GM18505 (cell line): ENCODE results near the gene NCKAP5.
"Not testable (repeated sequence)": the region's sequence is repeated elsewhere in the genome, so short reads cannot be mapped to it uniquely, and the experiment has no call there.

Source experiments
- ATAC-seq: cut with Tn5 transposase; IDR thresholded peaks from one replicate; pipeline ENCODE4 v1.9.1; 2021; ENCODE audit not compliant: unreplicated experiment
- POLR2A ChIP-seq: IDR thresholded peaks from 4 replicates; pipeline ENCODE4 v1.6.1; 2011; ENCODE audit warnings: borderline replicate concordance; ENCODE audit not compliant: insufficient read depth, insufficient read length; ENCODE audit errors: extremely low read depth

Gene NCKAP5

DNA sequence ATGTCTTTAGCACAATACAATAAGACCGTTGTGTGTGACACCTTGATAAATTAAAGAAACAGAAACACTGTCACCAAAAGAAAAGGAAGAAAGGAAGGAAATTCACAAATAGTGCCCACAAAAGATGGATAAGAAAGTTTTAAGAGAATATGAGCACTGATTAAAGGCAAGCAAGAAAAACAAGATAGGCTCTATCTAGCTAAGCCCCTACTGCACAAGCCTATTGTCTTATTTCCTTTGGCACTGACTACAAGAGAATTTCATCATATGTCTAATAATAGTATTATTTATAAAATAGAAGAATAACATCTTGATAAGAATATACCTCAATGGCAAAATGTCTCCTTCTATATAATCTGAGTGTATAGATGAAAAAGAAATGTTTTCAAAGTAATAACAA, 335.7 kb downstream of the NCKAP5 start:
- ATAC-seq: no peak
- TF ChIP-seq POLR2A: no peak

DNA sequence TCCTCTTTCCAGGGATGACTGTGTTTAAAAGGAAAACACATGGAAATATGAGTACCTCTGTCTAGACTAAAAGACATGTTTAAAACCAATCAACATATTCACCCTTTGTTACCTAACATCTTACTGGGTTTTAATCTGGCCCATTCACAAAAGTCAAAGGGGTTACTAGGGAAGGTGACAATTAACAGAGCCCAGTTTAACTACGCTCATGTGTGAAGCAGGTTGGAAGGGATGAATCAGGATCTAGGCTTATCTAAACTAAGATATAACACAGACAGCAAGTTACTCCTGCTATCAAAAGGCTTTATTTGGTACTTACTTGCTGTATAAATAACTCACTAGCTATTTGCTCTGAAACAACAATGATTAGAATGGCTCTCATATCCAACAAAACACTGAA, 337.0 kb downstream of the NCKAP5 start:
- TF ChIP-seq POLR2A: no peak
- ATAC-seq: no peak

DNA sequence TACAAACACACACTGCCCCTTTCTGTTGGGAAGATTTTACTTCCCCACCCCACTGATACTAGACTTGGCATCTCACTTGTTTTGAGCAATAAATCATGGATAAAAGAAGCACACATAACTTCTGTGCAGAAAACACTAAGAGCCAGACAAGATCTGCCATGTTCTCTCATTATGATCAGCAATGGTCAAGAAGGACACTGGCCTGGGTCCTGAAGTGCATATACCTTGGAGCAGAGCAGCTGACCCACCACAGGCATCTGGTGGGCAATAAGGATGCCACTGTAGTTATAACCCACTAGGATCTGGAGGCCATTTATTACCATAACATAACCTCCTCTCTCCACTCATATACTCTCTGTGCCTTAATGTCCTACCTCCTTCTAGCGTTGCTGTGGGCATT, 338.3 kb downstream of the NCKAP5 start:
- no peak for ATAC-seq
- TF ChIP-seq POLR2A: no peak

DNA sequence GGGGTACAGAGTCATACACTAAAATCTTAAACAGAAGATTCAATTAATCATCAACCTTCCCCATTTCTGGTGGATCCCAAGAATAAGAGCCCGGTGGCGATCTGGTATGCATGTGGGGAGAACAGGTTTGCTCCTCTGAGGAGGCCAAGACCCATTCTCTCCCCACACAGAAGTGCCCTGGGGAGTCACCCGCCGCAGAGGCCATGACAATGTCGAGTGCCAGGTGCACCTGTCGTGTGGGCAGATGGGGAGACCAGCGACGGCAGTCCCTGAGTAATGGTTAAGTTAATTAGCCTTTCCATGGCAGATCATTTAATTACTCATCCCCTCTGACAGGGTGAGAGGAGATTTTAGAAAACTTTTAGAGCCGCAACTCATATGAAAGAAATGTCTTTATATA, 345.0 kb downstream of the NCKAP5 start:
- TF ChIP-seq POLR2A: no peak
- no peak for ATAC-seq

DNA sequence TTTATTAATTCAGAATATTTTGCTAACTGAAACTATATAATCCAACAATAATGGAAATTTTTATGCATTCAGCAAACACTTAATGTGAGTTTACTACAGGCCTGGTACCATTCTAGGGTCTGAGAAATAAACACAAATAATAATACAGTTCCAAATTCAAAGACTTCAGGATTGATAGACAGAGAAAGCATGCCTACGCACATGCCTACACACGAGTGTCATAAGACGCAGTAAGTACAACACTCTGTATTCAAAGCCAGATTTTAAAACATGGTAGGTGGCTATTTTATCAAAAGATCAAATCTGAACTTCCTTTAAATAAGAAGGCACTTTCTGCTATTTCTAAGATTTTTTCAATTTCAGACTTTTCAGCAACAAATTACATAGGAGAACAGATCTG, 346.9 kb downstream of the NCKAP5 start:
- no peak for TF ChIP-seq POLR2A
- no peak for ATAC-seq

DNA sequence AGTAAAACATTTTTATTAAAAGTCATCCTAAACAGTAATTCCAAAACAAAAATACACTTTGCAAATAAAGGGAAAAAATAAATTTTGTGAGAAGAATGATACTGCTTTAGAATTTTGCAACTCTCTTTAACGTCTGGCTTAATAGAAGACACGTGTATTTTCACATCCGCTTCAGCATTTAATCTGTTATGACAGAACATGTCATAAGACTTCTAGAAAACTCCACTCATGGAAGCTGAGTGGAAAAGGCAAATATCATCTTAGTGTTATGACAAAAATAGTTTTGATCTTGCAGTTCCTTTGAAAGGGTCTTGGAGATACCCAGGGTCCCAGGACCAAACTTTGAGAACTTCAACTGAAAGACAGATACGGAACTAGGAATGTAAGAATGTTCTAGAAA, 350.1 kb downstream of the NCKAP5 start:
- TF ChIP-seq POLR2A: no peak
- no peak for ATAC-seq

DNA sequence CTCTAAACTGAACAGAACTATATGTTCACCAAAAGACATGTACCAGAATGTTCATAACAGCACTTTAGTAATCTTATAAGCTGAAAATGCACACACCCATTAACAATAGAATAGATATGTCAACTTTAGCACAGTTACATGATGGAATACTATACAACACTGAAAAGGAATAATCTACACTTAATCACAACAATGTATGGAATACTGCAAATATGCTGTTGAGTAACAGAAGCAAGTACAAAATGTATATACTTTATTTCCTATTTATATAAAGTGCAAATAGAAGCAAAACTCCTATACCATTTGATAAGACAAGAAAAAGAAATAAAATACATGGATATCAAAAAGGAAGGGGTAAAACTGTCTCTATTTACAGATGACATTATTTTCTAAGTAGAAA, 352.8 kb downstream of the NCKAP5 start:
- no peak for ATAC-seq
- TF ChIP-seq POLR2A: no peak

DNA sequence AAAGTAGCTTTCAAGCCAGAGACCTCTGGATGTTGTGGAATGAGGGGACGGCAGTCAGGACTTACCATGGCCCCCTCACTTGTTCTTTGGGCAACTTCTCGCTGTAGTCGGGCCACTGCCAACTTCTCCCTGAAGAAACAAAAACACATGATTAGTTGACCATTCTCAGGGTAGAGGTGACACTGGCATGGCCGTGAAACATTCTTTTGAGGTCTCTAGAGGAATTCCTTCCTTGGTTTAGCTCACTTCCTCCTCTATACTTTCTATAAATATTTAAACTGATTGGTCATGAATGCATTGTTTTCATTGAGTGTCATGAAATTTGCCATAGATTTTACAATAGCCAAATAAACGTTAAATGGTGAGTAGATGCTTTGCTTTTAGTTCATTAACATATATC, 354.6 kb downstream of the NCKAP5 start:
- no peak for ATAC-seq
- no peak for TF ChIP-seq POLR2A

DNA sequence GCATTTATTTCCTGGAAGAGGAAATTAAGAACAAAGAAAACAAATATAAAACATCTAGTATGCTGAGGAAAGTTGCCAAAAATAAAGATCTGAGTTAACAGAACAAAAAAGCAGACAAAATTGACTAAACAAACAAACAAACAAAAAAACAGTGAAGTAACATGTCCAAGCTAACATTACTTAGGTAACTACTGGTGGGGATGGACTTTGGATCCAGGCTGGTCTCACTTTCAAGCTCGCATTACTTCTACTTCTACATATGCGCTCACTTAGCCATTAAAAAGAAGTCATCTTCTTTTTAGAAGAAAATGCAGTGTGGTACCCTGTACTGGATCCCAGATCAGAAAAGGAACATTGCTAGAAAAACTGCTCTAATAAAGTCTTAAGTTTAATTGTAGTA, 358.9 kb downstream of the NCKAP5 start:
- TF ChIP-seq POLR2A: no peak
- ATAC-seq: no peak

DNA sequence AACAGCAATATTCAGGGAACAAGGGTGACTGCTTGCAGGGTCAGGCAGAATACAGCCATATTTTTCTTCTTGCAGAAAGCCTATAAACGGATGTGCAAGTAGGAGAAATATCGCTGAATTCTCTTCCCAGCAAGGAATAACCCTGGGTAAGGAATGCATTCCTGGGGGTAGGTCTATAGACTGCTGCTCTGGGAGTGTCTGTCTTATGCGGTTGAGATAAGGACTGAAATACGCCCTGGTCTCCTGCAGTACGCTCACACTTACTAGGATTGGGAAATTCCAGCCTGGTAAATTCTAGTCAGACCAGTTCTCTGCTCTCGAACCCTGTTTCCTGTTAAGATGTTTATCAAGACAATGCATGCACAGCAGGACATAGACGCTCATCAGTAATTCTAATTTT, 361.6 kb downstream of the NCKAP5 start:
- not testable (repeated sequence) for ATAC-seq

DNA sequence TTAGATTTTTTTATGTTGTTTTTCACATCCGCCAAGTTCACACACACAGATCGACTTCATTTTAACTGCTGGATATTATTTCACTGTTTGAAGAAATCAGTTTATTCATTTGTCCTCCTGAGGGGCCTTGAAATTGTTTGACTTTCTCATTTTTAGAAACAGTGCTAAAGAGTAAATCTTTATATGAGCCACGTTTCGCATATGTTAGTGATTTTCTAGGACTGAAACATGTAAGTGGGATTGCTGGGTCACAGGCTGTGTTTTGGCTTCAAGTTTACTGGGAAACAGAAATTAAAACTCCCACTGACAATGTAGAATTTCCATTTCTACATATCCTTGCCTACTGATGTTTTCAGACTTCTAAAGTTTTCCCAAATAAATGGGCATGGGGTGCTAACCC, 363.8 kb downstream of the NCKAP5 start:
- no peak for ATAC-seq
- TF ChIP-seq POLR2A: no peak

DNA sequence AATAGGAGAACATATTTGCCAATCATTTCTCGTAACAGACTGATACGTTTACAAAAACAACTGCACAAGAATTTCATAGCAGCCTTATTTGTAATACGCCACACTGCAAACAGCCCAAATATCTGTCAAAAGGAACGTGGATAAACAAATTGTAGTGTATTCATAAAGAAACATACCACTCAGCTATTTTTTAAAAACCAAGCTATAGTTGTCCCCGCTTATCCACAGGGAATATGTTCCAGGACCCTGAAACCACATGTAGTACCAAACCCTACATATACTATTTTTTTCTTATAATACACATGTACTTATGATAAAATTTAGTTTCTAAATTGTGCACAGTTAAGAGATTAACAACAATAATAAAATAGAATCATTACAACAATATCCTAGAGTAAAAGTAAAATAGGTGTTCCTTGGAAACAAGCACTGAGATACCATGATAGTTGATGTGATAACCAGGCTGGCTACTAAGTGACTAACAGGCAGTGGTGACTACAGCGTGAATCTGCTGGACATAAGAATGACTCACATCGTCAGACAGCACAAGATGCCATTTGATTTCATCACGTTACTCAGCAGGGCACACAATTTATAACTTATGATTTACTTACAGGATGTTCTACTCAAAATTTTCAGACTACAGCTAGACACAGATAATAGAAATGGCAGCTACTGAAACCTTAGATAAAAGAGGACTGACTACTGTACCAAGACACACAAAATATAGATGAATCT, 367.4 kb downstream of the NCKAP5 start:
- no peak for ATAC-seq
- no peak for TF ChIP-seq POLR2A

DNA sequence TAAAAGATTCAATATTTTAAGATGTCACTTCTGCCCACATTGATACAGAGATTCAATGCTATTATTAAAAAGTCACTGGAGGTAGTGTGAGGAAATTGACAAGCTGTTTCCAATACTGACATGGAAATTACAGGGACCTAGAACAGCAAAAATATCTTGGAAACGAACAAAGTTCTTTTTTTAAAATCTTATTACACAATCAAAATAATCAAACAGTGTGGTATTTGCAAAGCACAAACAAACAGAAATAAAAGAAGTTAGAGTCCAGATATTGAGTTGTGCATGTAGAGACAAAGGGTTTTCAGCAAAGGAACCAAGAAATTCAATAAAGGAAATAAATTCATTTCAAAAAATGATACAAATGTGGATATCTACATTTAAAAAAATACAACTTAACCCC, 369.6 kb downstream of the NCKAP5 start:
- no peak for TF ChIP-seq POLR2A
- no peak for ATAC-seq

DNA sequence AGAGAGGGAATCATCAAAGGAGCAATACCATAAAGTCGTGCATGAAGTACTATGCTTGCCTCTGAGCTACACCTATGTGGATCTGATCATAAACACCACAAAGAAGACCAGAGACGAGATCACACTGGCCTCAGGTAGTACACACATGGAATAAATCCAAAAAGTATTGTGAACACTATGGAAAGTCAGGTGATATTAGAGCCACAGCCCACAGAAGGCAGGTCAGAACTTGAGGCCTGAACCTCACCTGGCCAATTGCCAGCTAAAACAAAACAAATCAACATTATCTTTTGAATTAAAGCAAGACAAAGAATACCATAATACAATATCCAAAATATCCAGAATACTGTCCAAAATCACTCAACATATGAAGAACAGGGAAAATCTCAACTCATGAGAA, 371.1 kb downstream of the NCKAP5 start:
- no peak for TF ChIP-seq POLR2A
- no peak for ATAC-seq

DNA sequence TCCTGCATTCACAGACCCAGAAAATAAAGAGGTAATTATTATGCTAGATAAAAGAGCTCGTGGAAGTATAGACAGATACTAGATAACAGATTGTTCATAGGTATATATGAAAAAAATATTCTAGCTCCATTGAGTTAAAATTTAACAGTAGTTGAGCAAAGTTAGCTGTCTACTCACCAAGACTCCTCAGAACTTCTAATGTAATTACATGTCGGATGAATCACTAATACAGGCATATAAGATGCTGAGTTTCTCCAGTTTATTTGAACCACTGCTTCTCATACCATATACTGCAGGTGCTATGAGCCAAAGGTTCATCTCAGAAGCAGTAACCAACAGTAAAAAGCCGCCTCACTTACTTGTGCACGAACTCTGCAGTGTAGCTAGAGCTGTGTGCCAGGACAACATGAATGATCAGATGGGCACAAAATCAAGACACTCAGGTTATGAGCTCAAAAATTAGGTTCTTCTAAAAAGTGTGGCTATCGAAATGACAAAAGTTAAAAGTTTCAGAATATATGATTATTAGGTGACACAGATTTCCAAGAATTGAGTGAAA, 373.4 kb downstream of the NCKAP5 start:
- no peak for TF ChIP-seq POLR2A
- ATAC-seq: no peak
